ENCODE measurements around the gene PPM1H.
A peak's percentile ranks its signal among the peaks of the same experiment; 100 is the strongest.
"Not testable (repeated sequence)": the region's sequence is repeated elsewhere in the genome, so short reads cannot be mapped to it uniquely, and the experiment has no call there.

The PPM1H gene

GRCh38 chr12:62934799-62935674, at the start of gene PPM1H:
TSS of gene PPM1H (minus strand) at chr12:62935150. CDS start at chr12:62934736, 414 bp downstream.
- no peak for DNase-seq (ENCODE audit: low read depth, low spot score)
- H3K27ac ChIP-seq: no peak within 1 kb of the TSS

- no peak for DNase-seq (ENCODE audit: low read depth, low spot score)
- no peak overlapping the region for H3K27ac ChIP-seq
Observed at GRCh38 chr12:62983594-62983993, 48.6 kb upstream of the PPM1H start.

GRCh38 chr12:62978768-62979167, 43.8 kb upstream of the PPM1H start:
- DNase-seq (ENCODE audit: low read depth, low spot score): no peak

GRCh38 chr12:62977883-62978282, 42.9 kb upstream of the PPM1H start:
- no peak overlapping the region for H3K27ac ChIP-seq
- DNase-seq (ENCODE audit: low read depth, low spot score): no peak

More at GRCh38 chr12:62978768-62979167, 43.8 kb upstream of the PPM1H start:
- no peak overlapping the region for H3K27ac ChIP-seq

- no peak overlapping the region for H3K27ac ChIP-seq
- DNase-seq (ENCODE audit: low read depth, low spot score): no peak
Observed at GRCh38 chr12:62977418-62977817, 42.5 kb upstream of the PPM1H start.

- DNase-seq (ENCODE audit: low read depth, low spot score): no peak
- no peak overlapping the region for H3K27ac ChIP-seq
Observed at GRCh38 chr12:62976110-62976662, 41.2 kb upstream of the PPM1H start.

- H3K27ac ChIP-seq: no peak overlapping the region
- DNase-seq (ENCODE audit: low read depth, low spot score): no peak
Observed at GRCh38 chr12:62971769-62972525, 37.0 kb upstream of the PPM1H start.

- no peak overlapping the region for H3K27ac ChIP-seq
- DNase-seq (ENCODE audit: low read depth, low spot score): no peak
Observed at GRCh38 chr12:62969695-62970094, 34.7 kb upstream of the PPM1H start.

- no peak for DNase-seq (ENCODE audit: low read depth, low spot score)
- H3K27ac ChIP-seq: no peak overlapping the region
Observed at GRCh38 chr12:62967701-62968100, 32.8 kb upstream of the PPM1H start.

- H3K27ac ChIP-seq: no peak overlapping the region
- no peak for DNase-seq (ENCODE audit: low read depth, low spot score)
Observed at GRCh38 chr12:62966990-62967506, 32.1 kb upstream of the PPM1H start.

- H3K27ac ChIP-seq: not testable (repeated sequence)
Observed at GRCh38 chr12:62966446-62966989, 31.6 kb upstream of the PPM1H start.

GRCh38 chr12:62965700-62966099, 30.8 kb upstream of the PPM1H start:
- not testable (repeated sequence) for DNase-seq (ENCODE audit: low read depth, low spot score)

More at GRCh38 chr12:62966446-62966989, 31.6 kb upstream of the PPM1H start:
- peak; percentile 72 for DNase-seq (ENCODE audit: low read depth, low spot score)

GRCh38 chr12:62965242-62965641, 30.3 kb upstream of the PPM1H start:
- DNase-seq (ENCODE audit: low read depth, low spot score); H3K27ac ChIP-seq: not testable (repeated sequence)

More at GRCh38 chr12:62965700-62966099, 30.8 kb upstream of the PPM1H start:
- not testable (repeated sequence) for H3K27ac ChIP-seq

- DNase-seq (ENCODE audit: low read depth, low spot score): no peak
- H3K27ac ChIP-seq: no peak overlapping the region
Observed at GRCh38 chr12:62963486-62964041, 28.6 kb upstream of the PPM1H start.

GRCh38 chr12:62960324-62960723, 25.4 kb upstream of the PPM1H start:
- no peak for DNase-seq (ENCODE audit: low read depth, low spot score)
- H3K27ac ChIP-seq: no peak overlapping the region

GRCh38 chr12:62959745-62960144, 24.8 kb upstream of the PPM1H start:
- no peak overlapping the region for H3K27ac ChIP-seq
- DNase-seq (ENCODE audit: low read depth, low spot score): no peak

GRCh38 chr12:62957233-62957953, 22.4 kb upstream of the PPM1H start:
- DNase-seq (ENCODE audit: low read depth, low spot score): no peak
- H3K27ac ChIP-seq: no peak overlapping the region

- no peak for DNase-seq (ENCODE audit: low read depth, low spot score)
- no peak overlapping the region for H3K27ac ChIP-seq
Observed at GRCh38 chr12:62955678-62956077, 20.7 kb upstream of the PPM1H start.

GRCh38 chr12:62950317-62950716, 15.4 kb upstream of the PPM1H start:
- no peak for DNase-seq (ENCODE audit: low read depth, low spot score)
- H3K27ac ChIP-seq: no peak overlapping the region

Measured in epithelial cell of prostate (primary cell).